K562 (cell line): ENCODE results near the gene KRTAP10-6.

Source experiments
- CTCF ChIP-seq, 3 experiments: IDR thresholded peaks in 2 of 3; conservative IDR thresholded peaks in 1 of 3; 2 replicates each; pipeline ENCODE4 v1.5.1; 2011 to 2012; ENCODE audit warnings: low read length in 3 of 3, mild to moderate bottlenecking in 3 of 3, control low read depth in 2 of 3, improper control_type of control experiment in 1 of 3, inconsistent platforms in 1 of 3, low read depth in 1 of 3, mixed read lengths in 1 of 3, moderate library complexity in 1 of 3; ENCODE audit not compliant: insufficient read depth in 2 of 3
- ZNF609 ChIP-seq: sonication (generic); formaldehyde crosslinking; IDR thresholded peaks from 2 replicates; pipeline ENCODE4 v1.8.1; 2023; ENCODE audit warnings: missing genetic modification reagents, mild to moderate bottlenecking, borderline replicate concordance

GRCh38 chr21:44601596-44602462, 9.5 kb upstream of the KRTAP10-6 start:
- no peak for TF ChIP-seq CTCF (IDR thresholded peaks at IDR 0.05 in 2 of 3, conservative IDR thresholded peaks at IDR 0.05 in 1 of 3; ENCODE audit: insufficient read depth in 2 of 3, low read depth in 1 of 3, low read length in 3 of 3)
- no peak for TF ChIP-seq ZNF609 (CRISPR knock-in tag)
